GM06990 (cell line): ENCODE results near the gene UCP2.
A peak's percentile ranks its signal among the peaks of the same experiment; 100 is the strongest.

ENCODE experiments used
- DNase-seq: peaks from one replicate; pipeline ENCODE4 v3.0.0-alpha.2; 2011; ENCODE audit not compliant: insufficient read length; ENCODE audit errors: extremely low read depth
- H3K27me3 ChIP-seq: replicated peaks from 2 replicates; pipeline ENCODE4 v1.6.0; 2011; ENCODE audit warnings: low read length; ENCODE audit not compliant: control insufficient read depth, insufficient read depth
- H3K36me3 ChIP-seq: 2 replicates; pipeline ENCODE4 v1.5.1; 2011; ENCODE audit warnings: low read length; ENCODE audit not compliant: control insufficient read depth, insufficient read depth
- H3K4me3 ChIP-seq: replicated peaks from 2 replicates; pipeline ENCODE4 v1.5.1; 2011; ENCODE audit warnings: low read depth, mild to moderate bottlenecking, control low read depth, low read length
- TF ChIP-seq, protein P1 (sequence below): IDR thresholded peaks from 2 replicates; pipeline ENCODE4 v1.5.1; 2011; ENCODE audit warnings: low read length, control low read depth, mild to moderate bottlenecking, inconsistent platforms; ENCODE audit not compliant: insufficient read depth, poor library complexity, severe bottlenecking

The UCP2 gene

DNA sequence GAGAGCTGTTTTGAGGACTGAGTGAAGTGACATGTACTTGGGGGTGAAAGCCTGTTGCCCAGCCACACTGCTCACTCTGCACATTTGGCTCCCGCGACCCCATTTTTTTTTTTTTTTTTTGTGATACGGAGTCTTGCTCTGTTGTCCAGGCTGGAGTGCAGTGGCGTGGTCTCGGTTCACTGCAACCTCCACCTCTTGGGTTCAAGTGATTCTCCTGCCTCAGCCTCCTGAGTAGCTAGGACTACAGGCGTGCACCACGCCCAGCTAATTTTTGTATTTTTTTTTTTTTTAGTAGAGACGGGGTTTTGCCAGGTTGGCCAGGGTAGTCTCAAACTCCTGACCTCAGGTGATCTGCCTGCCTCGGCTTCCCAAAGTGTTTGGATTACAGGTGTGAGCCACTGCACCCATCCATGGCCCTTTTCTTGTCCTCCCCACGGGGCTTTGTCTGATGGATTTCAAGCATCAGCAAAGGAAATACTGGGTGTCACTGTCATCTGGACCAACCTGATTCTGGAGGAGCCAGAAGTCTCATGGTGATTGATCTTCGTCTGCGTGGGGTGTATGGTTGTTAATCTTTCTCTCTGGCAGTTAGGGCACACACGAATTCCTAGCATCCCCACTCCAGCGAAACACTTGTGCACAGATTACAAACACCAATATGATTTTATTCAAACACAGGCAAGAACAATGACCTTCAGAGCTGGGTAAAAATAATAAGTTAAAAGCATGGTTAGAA, 29.6 kb upstream of the UCP2 start:
- no peaks in the 10 kb centered on the region for H3K27me3 ChIP-seq
- no peak overlapping the region for H3K4me3 ChIP-seq
- no peak for DNase-seq
- peaks cover 4% of the 10 kb centered on the region for H3K36me3 ChIP-seq
- TF ChIP-seq, protein P1, sequence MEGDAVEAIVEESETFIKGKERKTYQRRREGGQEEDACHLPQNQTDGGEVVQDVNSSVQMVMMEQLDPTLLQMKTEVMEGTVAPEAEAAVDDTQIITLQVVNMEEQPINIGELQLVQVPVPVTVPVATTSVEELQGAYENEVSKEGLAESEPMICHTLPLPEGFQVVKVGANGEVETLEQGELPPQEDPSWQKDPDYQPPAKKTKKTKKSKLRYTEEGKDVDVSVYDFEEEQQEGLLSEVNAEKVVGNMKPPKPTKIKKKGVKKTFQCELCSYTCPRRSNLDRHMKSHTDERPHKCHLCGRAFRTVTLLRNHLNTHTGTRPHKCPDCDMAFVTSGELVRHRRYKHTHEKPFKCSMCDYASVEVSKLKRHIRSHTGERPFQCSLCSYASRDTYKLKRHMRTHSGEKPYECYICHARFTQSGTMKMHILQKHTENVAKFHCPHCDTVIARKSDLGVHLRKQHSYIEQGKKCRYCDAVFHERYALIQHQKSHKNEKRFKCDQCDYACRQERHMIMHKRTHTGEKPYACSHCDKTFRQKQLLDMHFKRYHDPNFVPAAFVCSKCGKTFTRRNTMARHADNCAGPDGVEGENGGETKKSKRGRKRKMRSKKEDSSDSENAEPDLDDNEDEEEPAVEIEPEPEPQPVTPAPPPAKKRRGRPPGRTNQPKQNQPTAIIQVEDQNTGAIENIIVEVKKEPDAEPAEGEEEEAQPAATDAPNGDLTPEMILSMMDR, result no peak

GRCh38 chr11:74011360-74012073, 28.9 kb upstream of the UCP2 start:
- Histone ChIP-seq H3K27me3 (no peaks in the 10 kb centered on the region), H3K36me3 (peaks cover 4% of the 10 kb centered on the region), H3K4me3 (no peak overlapping the region)
- TF ChIP-seq, protein P1, result no peak
- peak; percentile 60 for DNase-seq

DNA sequence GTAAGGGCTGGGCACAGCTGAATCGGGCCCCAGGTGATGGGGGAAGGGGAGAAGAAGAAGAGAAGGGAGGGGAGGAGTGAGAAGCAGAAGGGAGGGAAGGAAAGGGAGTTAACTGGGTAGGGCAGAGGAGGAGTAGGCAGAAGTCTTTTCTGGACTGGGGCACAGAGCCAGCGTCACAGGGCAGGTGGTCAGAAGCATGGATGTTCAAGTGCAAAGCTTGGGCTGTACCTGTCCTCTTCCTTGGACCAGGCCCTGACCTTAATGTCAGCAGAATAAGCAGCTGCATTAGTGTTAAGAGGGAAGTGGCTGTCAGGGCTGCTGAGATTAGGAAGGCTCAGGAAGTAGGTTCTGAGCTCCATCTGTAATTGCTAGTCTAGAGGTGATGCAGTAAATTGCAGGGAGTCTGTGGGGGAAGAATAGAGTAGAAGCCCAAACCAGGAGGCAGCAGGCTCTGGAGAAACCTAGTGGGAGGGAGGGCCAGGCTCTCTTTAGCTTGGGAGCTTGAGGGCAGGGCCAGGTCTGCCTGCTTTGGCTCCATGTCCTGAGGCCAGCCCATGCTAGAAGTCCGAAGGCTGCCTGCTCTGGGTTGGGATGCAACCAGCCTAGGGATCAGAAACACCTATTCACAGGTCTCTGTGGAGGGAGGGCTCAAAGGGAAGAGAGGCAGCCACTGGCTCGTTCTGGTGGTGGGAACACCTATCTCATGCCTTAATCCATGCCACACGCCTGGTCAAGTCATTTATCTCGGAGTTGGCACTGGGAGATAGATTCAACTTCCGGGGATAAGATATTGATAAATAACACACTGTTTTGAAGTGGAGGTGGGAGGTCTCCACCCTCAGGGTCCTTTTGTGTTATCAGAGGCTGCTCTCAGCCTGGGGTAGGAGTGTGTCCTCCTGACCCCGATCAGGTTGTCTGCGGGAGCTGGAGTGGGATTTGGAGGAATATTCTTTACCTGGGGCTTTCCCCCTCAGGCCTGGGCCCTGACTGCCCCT, 28.0 kb upstream of the UCP2 start:
- H3K27me3 ChIP-seq, result no peaks in the 10 kb centered on the region
- H3K36me3 ChIP-seq, result peaks cover 4% of the 10 kb centered on the region
- no peak overlapping the region for H3K4me3 ChIP-seq

DNA sequence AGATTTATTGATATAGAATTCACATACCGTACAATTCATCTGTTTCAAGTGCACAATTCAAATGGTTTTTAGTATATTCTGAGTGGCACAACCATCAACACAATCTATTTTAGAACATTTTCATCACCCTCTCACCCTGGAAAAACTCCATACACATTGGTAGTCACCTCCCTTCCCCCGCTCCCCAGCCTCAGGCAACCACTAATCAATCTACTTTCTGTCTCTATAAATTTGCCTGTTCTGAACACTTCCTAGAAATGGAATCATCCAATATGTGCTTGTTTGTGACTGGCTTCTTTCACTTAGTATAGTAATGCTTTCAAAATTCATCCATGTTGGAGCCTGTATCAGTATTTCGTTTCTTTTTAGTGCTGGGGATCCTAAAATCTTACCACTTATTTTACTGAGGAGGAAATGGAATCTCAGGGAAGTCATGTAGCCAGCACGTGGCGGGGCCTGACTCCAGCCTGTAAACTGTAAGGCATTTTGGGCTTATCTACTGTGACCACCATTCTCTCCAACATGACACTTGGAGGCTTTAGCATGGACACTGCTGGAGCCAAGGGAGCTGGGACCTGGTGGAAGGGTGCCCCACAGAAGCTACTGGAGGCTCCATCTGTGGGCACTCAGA, 27.1 kb upstream of the UCP2 start:
- Histone ChIP-seq H3K36me3 (peaks cover 4% of the 10 kb centered on the region), H3K27me3 (no peaks in the 10 kb centered on the region), H3K4me3 (no peak overlapping the region)
- TF ChIP-seq, protein P1, result no peak
- no peak for DNase-seq

More for the DNA sequence above, 28.0 kb upstream of the UCP2 start:
- TF ChIP-seq, protein P1, result no peak
- DNase-seq, result no peak

DNA sequence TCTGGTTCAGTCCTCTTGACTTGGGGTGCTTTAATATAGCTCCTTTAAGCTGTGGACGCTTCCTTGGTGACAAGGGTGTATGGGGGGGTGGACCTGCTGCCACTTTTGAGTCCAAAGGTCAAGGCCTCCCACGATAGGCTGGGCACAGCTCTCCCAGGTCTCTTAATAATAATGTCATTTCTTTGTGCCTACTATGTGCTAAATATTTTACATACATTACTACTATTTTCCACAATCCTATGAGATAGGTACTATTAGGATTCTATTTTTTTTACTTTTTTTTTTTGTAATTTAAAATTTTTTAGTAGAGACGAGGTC, 26.5 kb upstream of the UCP2 start:
- Histone ChIP-seq H3K4me3 (no peak overlapping the region), H3K27me3 (no peaks in the 10 kb centered on the region), H3K36me3 (peaks cover 4% of the 10 kb centered on the region)
- TF ChIP-seq, protein P1, result no peak
- no peak for DNase-seq
